ENCODE data around the gene BABAM1. TPM values are rescaled to one million over a fixed set of nuclear protein-coding genes. Genes with fewer than 3 reads are reported as not detected.
A peak's percentile ranks its signal among the peaks of the same experiment; 100 is the strongest.

The BABAM1 gene
- total and polyA plus RNA-seq, 9 of the 15 experiments (the other 6 are each of a cell fraction or from before 2014, with no cell fraction given): 14.7 to 160 (median 113) TPM

DNA sequence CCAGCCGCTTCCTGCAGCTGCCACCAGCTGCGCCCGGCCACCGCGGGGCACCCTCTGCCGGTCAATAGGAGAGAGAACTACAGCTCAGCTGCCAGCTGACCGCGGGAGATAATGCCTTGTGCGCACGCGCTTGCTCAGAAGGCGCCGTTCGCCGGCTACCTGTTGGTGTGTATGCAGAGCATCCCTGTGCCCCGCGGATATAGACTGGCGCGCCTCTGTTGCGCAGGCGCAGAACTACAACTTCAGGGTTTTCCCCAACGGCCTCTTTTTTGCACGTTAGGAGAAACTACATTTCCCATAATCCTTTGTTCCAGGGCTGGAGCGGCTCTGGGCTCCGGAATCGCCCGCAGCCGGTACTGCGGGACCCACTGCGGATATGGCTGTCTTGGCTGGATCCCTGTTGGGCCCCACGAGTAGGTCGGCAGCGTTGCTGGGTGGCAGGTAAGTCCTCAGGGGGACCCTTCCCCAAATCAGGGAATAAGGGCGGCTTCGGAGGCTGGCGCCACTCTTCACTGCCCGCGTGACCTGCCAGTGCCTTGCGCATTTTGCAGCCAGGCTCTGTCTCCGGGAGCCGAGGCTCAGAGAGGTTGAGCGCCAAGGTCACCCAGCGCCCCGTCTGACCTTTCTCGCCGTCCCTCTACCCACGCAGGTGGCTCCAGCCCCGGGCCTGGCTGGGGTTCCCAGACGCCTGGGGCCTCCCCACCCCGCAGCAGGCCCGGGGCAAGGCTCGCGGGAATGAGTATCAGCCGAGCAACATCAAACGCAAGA lies 38.5 kb downstream of the BABAM1 start, which contains the start of gene MRPL34 (continued):
- TF ChIP-seq, protein P1, sequence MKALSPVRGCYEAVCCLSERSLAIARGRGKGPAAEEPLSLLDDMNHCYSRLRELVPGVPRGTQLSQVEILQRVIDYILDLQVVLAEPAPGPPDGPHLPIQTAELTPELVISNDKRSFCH (CRISPR knock-in tag; IDR thresholded peaks at IDR 0.05): no peak
- TF ChIP-seq, protein P1 (tag; IDR thresholded peaks at IDR 0.05): peak; percentile 75
- TF ChIP-seq CTCF (IDR thresholded peaks at IDR 0.05 in 2 of 3, conservative IDR thresholded peaks at IDR 0.05 in 1 of 3; ENCODE audit: insufficient read depth in 2 of 3, low read depth in 1 of 3, low read length in 3 of 3) (peak; percentile 83 to 97 (median 93)), OTX1 (CRISPR knock-in tag; IDR thresholded peaks at IDR 0.05) (no peak), RFX7 (CRISPR knock-in tag; IDR thresholded peaks at IDR 0.05) (no peak), SRSF1 (IDR thresholded peaks at IDR 0.05; ENCODE audit: low read depth, low read length) (no peak), NR1H2 (CRISPR knock-in tag; IDR thresholded peaks at IDR 0.05) (no peak), ZNF583 (CRISPR knock-in tag; IDR thresholded peaks at IDR 0.05) (no peak), AFF1 (IDR thresholded peaks at IDR 0.05; ENCODE audit: low read depth in 1 of 2, partially characterized antibody in 2 of 2) (peak in 1 of 2 experiments; percentile 85), EZH2 (IDR thresholded peaks at IDR 0.05; ENCODE audit: borderline replicate concordance, low read depth, low read length) (no peak), GATAD2B (IDR thresholded peaks at IDR 0.05; ENCODE audit: borderline replicate concordance) (no peak; the same call in 1 of the 2 replicates), ZNF274 (IDR thresholded peaks at IDR 0.05; ENCODE audit: borderline replicate concordance, low read depth, low read length) (no peak), NCOA1 (IDR thresholded peaks at IDR 0.05; ENCODE audit: low read depth) (no peak), RBM25 (IDR thresholded peaks at IDR 0.05; ENCODE audit: low read depth, low read length, severe bottlenecking) (no peak), ZNF184 (CRISPR knock-in tag; IDR thresholded peaks at IDR 0.05) (no peak), MAFK (IDR thresholded peaks at IDR 0.05; ENCODE audit: low read length) (no peak), MIER1 (IDR thresholded peaks at IDR 0.05; ENCODE audit: low read depth) (no peak), TAL1 (IDR thresholded peaks at IDR 0.05) (0 out of 2 replicates have a peak, but pooled peaks have one; percentile 8), ZKSCAN1 (IDR thresholded peaks at IDR 0.05; ENCODE audit: low read depth, low read length) (no peak), CBX5 (IDR thresholded peaks at IDR 0.05; ENCODE audit: borderline replicate concordance, low read depth) (no peak), SMARCE1 (IDR thresholded peaks at IDR 0.05) (no peak), NFRKB (IDR thresholded peaks at IDR 0.05; ENCODE audit: low read depth) (peak; percentile 46; the same call in 1 of the 2 replicates)
- TF ChIP-seq, protein P2, sequence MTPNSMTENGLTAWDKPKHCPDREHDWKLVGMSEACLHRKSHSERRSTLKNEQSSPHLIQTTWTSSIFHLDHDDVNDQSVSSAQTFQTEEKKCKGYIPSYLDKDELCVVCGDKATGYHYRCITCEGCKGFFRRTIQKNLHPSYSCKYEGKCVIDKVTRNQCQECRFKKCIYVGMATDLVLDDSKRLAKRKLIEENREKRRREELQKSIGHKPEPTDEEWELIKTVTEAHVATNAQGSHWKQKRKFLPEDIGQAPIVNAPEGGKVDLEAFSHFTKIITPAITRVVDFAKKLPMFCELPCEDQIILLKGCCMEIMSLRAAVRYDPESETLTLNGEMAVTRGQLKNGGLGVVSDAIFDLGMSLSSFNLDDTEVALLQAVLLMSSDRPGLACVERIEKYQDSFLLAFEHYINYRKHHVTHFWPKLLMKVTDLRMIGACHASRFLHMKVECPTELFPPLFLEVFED (CRISPR knock-in tag; conservative IDR thresholded peaks at IDR 0.05): no peak

All from K562 (cell line).